GF-D8 (cell line): ENCODE data around the gene ZFAND3.
"Not testable (repeated sequence)": the region's sequence is repeated elsewhere in the genome, so short reads cannot be mapped to it uniquely, and the experiment has no call there.

ENCODE experiments used
- DNase-seq: peaks from one replicate; lab custom pipeline; 2025; lab: John Stamatoyannopoulos, UW

ZFAND3 gene

DNA sequence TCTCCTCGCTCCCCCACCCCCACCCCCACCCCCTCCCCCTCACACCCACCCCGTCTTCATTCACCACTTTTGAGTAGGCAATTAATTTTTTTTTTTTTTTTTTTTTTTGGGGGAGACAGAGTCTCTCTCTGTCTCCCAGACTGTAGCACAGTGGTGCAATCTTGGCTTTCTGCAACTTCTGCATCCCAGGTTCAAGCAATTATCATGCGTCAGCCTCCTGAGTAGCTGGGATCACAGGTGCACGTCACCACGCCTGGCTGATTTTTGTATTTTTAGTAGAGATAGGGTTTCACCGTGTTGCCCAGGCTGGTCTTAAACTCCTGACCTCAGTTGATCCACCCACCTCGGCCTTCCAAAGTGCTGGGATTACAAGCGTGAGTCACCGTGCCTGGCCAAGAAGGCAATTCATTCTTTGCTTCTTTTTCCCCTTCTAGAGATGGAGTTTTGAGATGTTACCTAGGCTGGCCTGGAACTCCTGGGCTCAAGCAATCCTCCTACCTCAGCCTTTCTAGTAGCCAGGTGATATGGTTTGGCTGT is 230.4 kb downstream of the ZFAND3 start:
- not testable (repeated sequence) for DNase-seq

DNA sequence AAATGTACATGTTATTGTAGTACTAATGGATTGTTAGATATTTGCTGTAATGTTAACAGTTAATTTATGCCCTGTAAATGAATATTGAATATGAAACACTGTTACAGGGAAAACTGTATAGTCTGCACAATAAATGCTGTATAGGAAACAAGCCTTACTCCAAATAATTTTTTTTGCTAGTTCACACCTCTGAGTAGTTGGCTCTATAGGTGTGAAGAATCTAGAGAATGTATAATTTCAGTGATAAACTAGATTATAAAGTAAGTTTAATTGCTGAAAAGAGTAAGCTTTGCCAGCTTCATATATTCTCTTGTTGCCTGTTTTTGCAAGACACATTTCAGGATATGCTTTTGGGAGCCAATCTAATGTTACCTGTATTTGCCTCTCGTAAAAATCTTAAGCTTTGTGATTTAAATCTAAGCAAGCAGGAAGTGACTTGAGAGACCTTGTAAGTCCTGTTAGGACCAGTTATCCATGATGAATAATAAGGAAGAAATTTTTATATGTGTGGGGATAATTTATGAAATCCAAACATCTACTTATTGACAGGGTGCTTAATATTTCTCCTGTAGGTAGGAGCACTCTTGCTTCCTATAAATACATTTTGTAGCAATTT is 232.4 kb downstream of the ZFAND3 start:
- DNase-seq: no peak

DNA sequence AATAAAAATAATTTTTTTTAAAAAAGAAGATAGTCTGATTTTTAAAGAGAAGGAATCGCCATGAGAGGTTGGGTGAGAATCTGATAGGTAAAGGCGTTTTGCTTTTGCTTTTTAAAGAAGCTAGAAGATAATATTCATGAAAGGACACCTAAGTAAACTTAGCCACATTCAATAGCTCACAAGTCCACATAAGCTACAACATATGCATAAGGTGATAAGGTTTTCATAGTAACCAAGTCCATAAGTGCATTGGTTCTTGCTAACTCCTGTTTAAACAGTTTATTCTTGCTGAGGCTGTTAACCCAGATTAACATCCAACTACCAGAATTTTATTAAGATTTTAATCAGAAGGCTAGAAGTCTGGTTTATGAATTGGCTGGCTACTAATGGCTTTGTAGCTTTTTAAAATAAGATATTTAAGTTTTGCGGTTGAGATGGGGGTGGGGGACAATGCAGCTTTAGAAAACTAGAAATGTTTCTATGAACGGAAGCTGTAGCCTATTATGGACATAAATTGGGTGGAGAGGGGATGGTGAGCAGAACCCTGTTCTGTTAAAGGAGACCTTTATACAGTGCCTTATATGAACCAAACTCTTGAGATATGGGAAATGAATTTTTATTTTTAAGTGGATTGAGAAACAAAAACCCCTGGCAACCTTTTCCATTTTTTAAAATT is 235.1 kb downstream of the ZFAND3 start:
- no peak for DNase-seq

DNA sequence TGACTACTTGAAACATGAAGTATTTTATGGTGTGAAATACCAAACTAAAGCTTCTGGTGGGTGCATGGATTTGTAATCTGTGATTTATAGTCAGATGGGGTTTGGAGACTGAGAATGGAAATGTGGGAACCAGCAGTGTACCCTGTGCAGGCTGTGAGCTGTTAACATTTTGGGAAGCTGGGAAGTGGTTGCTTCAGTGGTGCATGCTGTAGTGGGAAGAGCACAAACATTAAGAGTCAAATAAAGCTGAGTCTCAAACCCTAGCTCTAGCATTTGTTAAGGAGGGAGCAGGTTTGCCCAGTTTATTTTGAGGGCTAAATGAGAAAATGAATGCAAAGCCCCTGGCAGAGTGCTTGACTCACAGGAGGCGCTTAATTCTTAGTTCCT is 235.7 kb downstream of the ZFAND3 start:
- DNase-seq: no peak

DNA sequence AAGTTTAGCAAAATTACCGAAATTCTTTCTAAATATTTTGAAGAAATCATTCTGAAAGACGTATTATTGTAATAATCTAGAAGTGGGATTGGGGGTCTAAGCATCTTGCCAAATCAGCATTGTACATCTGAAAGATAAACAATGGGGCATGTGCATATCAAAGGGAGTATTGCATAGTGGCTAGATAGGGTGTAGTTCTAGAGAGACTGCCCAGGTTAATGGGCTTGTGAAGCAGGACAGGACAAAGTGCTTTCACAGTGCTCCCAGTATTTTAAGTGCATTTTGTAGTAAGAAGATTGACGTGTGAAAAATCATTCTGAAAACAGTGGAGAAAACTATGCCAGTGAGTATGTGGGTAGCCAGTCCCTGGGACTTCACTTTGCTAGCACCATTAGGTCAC is 236.8 kb downstream of the ZFAND3 start:
- DNase-seq: no peak

DNA sequence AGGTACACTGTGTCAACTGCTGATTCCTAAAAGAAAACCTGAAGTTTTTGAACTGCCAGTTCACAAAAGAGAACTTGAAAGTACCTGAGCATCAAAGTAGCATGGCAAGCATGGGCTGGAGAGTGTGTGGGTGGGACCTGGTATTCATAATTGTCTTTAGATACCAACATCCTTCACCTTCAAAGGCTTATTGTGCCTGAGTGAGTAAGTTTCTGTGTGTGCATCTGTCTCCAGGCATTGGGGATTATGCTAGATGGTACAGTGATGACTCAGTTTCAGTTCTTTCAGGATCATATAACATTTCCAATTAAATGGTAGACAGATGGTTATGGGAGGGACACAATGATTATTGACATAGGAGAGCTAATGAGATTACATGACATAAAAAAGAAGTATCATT is 238.5 kb downstream of the ZFAND3 start:
- no peak for DNase-seq

DNA sequence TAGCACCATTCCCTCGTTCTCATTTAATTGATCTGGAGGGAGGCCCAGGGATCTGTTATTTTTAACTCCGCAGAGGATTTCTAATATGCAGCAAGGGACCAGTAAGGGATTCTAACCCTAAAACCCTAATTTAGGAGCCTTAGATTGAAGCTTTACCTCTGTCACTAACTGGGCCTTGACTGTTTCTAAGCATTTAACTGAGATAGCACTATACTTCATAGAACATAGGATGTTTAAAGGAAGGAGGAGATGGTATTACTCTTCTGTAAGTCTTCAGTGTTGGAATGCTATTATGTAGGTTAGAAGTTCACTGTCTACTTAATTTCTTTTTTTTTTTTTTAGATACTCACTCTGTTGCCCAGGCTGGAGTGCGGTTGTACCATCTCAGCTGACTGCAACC is 242.5 kb downstream of the ZFAND3 start:
- no peak for DNase-seq

DNA sequence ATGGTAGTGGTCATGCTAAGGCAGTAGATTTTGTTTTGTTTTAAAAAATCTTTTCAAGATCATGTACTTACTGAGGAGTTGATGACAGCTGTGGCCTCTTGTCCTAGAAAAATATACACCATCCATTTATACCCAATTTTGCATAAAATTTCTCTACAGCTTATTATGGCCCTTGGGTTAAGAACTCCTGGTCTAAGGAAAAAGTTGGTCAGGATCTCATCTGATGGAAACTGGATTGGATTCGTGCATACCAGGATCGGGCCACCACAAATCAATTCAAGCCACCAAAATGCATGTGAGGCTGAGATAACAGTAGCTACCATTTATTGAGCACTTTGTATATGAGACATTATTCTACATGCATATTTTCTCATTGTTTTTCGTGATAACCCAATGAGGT is 244.4 kb downstream of the ZFAND3 start:
- no peak for DNase-seq

DNA sequence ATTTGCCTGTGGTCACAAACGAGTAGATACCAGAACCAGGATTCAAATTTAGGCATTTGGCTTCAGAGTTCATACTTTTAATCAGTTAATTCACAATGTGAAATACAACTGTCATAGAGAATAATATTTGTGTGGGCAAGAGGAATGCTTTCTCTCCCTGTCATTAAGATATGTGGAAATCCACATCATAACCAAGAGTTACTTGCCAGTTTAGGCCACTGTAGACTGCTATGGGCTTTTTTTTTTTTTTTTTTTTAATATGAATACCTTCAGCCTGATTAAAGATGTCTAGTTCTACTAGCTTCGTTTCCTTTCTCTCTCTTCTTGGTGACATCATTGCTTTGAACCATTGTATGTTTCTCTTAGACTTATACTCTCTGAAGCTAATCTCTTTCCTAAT is 244.9 kb downstream of the ZFAND3 start:
- no peak for DNase-seq

DNA sequence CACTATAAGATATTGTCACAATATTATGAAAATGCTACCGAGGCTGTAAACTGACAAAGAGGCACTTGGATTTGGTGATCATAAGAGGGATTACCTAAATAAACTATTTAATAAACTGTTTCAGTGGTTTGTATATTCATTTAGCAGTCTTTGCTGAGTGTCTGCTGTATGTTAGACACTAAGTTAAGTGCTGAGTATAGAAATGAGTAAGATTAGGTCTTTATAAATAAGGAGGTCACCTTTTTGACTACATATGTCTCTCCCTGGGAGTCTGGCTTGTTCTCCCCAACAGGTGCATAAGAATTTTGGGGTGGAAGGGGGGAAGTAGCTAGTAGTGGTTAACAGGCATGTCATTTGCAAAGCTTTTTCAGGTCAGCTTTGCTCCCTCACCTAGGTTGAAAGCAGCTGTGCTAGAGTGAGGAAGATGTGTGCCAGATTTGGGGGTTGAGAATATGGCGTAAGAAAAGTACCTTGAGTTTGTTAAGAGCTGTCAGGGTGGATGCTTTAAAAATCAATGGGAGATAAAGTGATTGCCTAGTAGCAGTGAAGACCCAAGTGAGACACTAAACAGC is 246.3 kb downstream of the ZFAND3 start:
- DNase-seq: no peak

DNA sequence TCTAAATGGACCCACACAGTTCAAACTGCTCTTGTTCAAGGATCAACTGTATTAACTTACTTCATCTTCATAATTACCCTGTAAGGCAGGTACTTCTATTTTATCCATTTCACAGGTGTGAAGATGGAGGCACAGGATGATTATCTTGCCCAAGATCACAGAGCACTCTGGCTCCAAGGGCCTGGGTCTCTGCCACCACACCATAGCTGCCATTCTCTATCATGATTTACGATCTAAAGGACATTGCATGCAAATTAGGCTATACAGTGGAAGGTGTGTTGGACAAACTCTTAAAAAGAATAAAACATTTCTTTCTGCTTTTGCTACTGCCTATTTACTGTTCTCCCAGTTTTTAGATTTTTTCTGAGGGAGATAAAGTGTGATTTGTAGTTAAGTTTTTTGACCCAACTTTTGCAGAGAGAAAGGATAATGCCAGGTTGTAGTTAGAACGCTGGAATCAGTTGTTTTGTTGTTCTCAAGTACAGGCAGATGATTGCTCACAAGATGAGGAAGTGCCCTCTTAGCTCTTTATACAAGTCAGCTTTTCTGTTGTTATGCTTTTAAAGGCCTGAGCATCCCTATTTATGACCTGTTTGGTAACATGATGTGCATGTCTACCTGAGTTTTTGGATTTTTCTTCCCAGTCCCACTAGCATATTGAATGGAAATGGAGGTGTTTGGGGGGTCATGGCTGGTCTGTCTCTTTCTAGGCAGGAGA is 247.9 kb downstream of the ZFAND3 start:
- no peak for DNase-seq

DNA sequence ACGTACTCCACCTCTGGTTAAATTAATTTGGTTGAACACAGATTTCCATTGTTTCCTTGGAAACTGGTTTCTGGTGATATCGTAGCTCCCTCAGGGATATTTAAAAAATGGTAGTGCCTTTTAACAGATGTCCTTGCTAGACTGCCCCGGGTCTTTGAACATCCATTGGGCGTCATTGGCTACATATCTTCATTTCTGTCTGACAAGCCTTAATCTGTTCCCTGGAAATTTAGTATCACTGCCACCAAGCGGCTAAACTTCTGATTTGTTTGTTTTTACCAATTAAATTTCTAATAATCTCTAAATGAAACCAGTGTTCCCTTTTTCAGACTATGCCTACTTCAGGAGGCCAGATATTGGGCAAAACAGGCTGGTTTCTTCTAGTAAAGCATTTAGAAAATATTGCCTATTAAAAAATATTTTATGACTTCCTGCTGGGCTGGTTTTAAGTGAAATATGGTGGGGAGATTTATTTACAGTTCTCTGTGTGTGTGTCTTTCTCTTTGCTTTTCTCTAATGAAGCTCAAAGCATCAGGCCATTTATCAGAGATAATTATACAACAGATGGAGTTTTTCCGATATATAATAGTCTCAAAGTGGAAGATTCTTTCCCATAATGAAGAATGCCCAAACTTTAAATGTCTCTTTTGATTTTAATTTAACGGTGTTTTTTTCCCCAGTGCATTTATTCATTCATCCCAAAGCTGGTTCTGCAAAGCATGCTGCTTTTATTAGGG is 249.5 kb downstream of the ZFAND3 start:
- no peak for DNase-seq

DNA sequence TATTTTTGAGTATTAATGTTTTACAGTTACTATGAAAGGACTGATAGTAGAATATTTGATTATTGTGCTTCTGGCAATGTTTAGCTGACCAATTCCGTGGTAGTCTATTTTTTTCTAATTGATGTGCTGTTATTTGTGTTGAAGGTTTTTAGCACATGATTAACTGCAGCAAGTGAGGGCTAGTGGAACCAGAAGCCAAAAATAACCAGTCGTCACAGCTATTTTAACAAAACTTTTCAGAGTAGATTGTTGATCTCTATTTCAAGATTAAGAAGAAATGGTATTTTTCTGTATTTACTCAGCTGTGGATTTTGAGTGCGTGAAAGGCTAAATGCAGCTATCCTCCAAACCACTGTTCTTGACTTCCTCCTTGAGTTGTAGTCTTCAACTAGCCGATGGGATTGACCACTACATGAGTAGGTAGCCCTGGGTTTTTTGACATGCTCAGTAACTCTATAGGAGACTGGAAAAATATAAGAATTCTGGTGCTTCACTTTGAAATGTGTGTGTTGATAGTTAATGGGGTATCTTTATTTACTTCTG is 258.0 kb downstream of the ZFAND3 start:
- no peak for DNase-seq

DNA sequence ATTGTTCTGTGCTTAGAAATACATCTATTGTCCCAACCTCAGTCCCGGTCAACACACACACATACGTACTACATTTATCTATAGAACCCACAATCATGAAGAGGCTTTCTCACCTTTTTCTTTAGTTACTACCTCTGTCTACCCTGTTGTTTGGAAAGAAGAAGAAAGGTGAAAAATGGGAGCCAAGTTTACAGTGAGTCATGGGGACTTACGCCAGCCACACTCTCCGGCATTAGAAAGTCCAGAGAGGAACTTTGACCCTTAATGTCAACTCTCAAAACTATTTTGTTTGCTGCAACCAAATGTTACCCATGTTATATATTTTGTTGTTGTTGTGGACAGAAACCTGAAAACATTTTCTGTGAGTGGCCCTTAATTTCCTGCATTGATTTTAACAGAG is 259.1 kb downstream of the ZFAND3 start:
- DNase-seq: no peak

DNA sequence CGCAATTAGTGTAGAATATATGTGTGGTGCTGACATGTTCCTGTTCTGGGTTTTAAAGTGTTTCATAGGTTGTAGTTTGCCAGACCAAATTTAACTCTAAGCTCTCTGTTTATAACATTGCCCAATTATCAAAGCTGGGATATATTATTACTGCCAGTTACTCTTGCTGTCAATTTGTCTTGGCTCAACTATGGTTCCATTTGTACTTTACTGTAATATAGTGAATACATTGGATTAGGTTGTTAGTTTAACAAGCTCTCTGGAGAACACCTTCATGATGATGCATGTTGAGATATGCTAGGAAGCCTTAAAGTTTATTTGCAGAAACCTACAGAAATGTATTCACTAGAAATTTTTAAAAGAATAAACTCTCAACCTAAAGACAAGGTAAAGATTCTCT is 259.6 kb downstream of the ZFAND3 start:
- no peak for DNase-seq

DNA sequence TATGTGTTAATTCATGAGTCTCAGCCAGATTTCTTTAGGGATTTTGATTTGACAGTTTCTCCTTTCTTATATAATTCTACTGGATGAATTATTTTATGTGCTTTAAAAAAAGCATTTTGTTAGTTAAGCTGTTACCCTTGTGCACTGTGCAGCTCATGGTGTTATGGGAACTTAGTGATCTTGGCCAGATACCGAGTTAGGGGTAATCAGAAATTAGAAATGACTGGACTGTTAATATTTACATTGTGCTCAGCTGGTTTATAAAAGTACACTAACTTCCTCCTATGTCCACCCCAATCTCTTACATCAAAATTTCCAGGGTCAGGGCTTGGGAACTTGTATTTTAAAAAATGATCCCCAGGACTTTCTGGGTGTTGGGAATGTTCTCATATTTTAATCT is 260.0 kb downstream of the ZFAND3 start:
- DNase-seq: no peak

DNA sequence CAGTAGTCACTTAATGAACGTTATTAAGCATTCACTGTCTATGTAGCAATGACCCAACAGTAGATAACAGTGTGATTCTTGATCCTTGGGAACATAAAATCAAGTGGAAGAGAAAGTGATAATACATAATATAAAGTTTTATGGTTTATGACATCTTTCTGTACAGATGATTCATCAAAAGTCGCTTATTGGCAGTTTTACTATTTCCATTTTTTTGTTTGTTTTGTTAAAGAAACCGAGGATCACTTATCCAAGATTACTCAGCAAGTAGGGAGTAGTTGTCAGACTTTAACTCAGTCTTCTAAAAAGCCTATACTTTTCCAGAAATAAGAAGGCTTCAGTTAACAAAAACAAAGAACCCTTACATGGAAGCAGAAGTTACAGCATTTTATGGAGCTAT is 260.8 kb downstream of the ZFAND3 start:
- DNase-seq: no peak

DNA sequence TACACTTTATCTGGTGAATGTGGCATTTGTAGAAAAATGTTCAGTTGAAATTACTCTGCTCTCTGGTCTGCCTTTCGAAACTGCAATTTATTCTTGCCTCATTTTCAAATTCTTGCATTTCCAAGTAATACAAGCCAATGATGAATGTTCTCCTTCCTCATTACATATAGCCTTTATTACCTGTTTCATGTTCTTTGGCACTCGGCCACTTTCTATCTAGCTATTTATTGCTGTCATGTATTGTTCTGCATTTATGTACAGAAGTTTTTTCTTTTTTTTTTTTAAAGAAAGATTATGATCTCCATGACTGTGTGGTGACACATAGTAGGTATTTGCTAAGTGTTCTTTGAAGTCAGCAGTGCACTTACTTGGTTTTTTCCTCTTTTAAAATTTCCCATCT is 261.4 kb downstream of the ZFAND3 start:
- no peak for DNase-seq

DNA sequence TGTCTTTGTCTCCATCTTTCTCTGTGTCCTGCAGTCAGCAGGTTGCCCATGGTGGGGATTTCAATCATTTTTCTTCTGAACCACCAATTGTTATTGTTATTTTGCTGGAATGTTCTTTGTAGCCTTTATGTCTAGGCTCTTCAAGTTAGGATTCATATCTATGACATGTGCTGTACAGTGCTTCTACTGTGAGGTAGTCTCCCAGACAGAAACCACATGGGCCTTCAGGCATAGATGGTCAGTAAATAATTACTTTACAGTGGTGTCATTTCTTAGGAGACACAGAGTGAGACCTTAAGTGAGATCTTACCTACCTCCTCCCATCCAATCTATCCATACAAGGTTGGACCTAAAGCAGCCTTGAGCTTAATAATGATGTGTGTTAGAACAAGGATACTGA is 265.5 kb downstream of the ZFAND3 start:
- no peak for DNase-seq

DNA sequence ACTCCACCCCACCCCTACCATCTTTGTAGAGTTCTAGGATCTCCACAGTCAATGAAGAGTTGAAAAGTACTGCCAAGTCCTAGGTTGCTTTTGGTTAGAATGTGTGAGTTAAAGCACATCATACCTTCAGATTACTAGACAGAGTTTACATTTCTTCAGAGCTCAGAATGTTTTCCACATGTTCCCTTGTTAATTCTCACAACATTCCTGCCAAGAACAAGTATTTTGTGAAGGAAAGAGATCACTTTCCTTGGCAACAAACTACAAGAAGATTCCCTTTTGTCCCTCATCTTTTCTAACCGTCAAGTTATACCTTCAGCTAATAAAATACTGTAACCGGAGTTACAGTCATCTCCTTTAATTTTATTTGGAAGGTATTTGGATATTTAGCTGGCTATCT is 266.8 kb downstream of the ZFAND3 start:
- no peak for DNase-seq

DNA sequence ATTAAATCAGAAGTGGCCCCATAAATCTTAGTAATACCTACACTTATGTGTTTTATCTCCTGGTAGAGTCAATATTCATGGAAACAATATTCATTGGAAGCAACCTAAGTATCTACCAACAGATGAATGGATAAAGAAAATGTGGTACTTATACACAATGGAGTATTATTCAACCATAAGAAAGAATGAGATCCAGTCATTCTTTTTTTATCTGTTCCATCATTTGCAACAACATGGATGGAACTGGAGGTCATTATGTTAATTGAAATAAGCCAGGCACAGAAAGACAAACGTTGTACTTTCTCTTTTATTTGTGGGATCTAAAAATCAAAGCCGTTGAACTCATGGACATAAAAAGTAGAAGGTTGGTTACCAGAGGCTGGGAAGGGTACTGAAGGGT is 268.5 kb downstream of the ZFAND3 start:
- no peak for DNase-seq

DNA sequence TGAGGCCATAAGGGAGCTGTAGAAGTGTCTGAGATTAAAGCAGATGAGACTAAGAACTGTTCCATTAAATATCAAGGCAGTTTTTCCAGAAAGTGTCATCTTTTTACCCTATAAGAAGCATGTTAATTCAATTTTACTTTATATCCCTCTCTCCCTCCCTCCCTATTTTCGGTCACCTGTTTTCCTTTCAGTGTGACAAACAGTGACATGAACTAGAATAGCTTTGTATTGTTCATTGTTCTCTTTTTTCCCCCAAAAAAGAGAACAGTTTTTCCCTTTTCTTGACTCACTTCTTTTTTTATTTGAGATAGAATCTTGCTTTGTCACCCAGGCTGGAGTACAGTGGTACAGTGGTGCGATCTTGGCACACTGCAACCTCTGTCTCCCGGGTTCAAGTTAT is 269.3 kb downstream of the ZFAND3 start:
- DNase-seq: no peak
